GF-D8 (cell line): ENCODE measurements around the gene SLX4.
"Not testable (repeated sequence)": the region's sequence is repeated elsewhere in the genome, so short reads cannot be mapped to it uniquely, and the experiment has no call there.

Source experiments
- DNase-seq: peaks from one replicate; lab custom pipeline; 2025; lab: John Stamatoyannopoulos, UW

SLX4 gene

GRCh38 chr16:3611146-3611975 is at the start of gene SLX4:
Gene SLX4, minus strand, starts transcription at chr16:3611606. Its CDS starts 2,642 bp downstream, at chr16:3608964.
- peak; percentile 85 for DNase-seq

DNA sequence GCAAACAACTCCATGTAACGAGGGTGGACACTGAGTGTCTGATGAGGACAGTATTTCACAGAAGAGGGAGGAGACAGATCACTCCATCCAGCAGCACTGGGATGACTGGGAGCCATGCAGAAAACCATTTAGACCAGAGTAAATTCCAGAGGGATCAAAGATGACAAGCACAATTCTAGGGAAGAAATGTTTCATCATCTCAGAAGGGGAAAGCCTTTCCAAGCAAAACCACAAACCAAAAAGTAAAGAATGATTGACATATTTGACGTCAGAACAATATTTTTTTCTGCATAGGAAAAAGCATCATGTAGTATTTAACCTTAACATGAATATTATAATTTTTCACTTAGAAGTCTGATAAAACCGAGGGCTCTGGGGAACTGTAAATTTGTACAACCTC is 47.8 kb upstream of the SLX4 start:
- no peak for DNase-seq

GRCh38 chr16:3656491-3657468 is 45.4 kb upstream of the SLX4 start:
- DNase-seq = no peak

- not testable (repeated sequence) for DNase-seq
Measured at GRCh38 chr16:3656160-3656490, 44.7 kb upstream of the SLX4 start.

GRCh38 chr16:3655396-3656159 is 44.2 kb upstream of the SLX4 start:
- no peak for DNase-seq

DNA sequence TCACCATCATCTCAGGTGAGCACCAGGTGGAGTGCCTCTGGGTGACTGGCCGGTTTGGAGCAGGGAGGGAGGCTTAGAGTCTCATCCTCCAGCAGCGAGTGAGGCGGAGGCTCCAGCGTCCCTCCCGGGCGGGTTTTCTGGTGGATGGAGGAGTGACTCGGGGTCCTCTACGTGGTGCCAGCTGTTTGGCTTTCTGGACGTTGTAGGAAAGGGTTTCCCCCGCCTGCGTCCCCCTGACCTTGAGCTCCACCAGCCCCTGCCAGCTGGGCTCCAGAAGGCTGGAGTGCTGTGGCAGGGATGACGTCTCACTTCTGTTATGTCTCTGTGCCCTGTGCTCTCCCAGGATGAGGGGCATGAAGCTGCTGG is 43.6 kb upstream of the SLX4 start:
- no peak for DNase-seq

- peak; percentile 5 for DNase-seq
Measured at GRCh38 chr16:3654249-3654991, 43.0 kb upstream of the SLX4 start, which contains the start of gene DNASE1. Gene DNASE1, plus strand, starts transcription at chr16:3654691. Its CDS starts 683 bp downstream, at chr16:3655374.

- no peak for DNase-seq
Measured at GRCh38 chr16:3652373-3653195, 41.2 kb upstream of the SLX4 start.

GRCh38 chr16:3651461-3652372 is 40.3 kb upstream of the SLX4 start:
- no peak for DNase-seq

- DNase-seq = no peak
Measured at GRCh38 chr16:3650631-3651265, 39.3 kb upstream of the SLX4 start.

- no peak for DNase-seq
Measured at GRCh38 chr16:3646348-3646920, 35.0 kb upstream of the SLX4 start.

- no peak for DNase-seq
Measured at GRCh38 chr16:3645504-3646347, 34.3 kb upstream of the SLX4 start.

- DNase-seq = no peak
Measured at GRCh38 chr16:3645108-3645503, 33.7 kb upstream of the SLX4 start.

DNA sequence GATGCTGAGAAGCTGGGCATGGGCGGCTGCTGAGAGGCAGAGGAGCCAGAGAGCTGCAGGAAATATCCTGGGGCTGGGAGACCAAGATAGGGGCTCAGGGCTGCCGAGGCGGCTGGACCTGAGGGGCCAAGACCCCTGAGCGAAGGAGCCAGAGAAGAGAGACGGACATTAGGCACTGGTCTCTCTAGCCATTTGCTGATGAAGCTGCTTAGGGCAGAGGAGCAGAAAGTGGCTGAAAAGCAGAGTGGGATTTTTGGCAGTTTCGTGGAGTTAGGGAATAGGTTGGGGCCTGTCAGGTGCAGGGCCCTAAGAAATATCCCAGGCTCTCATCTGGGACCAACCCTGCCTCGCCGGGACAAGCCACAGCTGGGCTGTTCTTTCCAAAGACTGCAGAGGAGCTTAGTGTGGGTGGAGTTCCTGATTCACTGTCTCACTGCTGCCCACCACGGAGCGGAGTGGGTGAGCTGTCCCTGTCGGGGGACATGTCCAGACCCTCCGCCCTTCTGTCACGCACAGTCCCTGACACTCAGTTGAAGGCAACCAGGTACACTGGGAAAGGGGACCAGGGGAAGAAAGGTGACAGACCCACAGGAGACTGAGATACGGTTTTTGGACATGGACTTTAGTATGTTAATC is 31.8 kb upstream of the SLX4 start:
- DNase-seq = no peak

GRCh38 chr16:3642397-3643094 is 31.1 kb upstream of the SLX4 start:
- no peak for DNase-seq

DNA sequence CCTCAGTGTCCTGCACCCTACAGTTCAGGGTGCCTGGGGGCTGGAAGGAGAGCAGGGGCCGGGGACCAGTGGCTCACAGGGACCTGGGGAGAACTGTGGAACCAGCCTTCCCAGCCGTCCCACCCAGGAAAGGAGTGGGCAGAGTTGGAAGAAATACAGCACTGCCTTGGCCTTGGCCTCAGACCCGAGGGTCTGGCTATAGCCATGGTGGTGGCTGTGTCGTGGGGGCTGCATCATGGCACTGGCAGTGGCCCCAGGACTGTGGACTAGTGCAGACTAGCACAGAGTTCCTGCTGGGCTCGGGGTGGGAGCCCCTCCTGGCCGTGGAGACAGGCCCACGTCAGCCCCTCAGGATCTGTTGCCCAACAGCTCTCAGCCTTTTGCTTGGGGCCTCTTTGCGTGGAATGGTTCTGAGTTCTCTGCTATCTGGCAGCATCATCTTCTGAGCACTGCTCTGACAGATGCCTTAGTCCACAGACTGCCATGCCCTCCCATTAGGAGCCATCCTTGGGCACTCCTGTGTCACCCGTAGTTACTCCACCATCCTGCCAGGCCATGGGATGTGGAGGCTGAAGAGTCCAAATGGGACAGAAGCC is 30.5 kb upstream of the SLX4 start:
- DNase-seq = no peak
